H1 (cell line): ENCODE measurements around the gene SLC15A4. TPM values are rescaled to one million over a fixed set of nuclear protein-coding genes. Genes with fewer than 3 reads are reported as not detected.

Source experiments
- CTCF ChIA-PET: fragments of 300-600 bp; sonication (Branson Sonifier 250); formaldehyde crosslinking; loops from one replicate; lab custom pipeline; 2021; ENCODE audit not compliant: partially characterized antibody; lab: Charles Lee
- POLR2A ChIA-PET: fragments of 300-600 bp; sonication (Branson Sonifier 250); formaldehyde crosslinking; loops from one replicate; lab custom pipeline; 2021; ENCODE audit warnings: inconsistent platforms; ENCODE audit not compliant: partially characterized antibody; lab: Charles Lee
- DNase-seq, 2 experiments: peaks; one replicate each; pipeline versions ENCODE4 v3.0.0 to v3.0.0-alpha.2; 2010 to 2022; ENCODE audit warnings: low spot score in 2 of 2, low read depth in 1 of 2, mixed read lengths in 1 of 2
- FAIRE-seq: peaks from 2 replicates; lab custom pipeline; 2011; peaks lifted over from hg19 to GRCh38; lab: Jason Lieb, UNC
- H2AFZ ChIP-seq: 2 replicates; pipeline ENCODE4 v1.8.1; 2012; ENCODE audit warnings: low read length, inconsistent platforms
- H2AK5ac ChIP-seq: 2 replicates; pipeline ENCODE4 v1.6.1; 2013; ENCODE audit warnings: low read depth, low read length
- H2BK120ac ChIP-seq: replicated peaks from 2 replicates; pipeline ENCODE3; 2013; ENCODE audit warnings: low read depth, low read length, inconsistent platforms
- H2BK12ac ChIP-seq: 2 replicates; pipeline ENCODE4 v1.6.1; 2013; ENCODE audit warnings: low read depth, low read length
- H2BK15ac ChIP-seq: 2 replicates; pipeline ENCODE4 v1.6.1; 2013; ENCODE audit warnings: low read length
- H2BK20ac ChIP-seq: 2 replicates; pipeline ENCODE4 v1.6.1; 2013; ENCODE audit warnings: low read length
- H2BK5ac ChIP-seq: 2 replicates; pipeline ENCODE4 v1.6.1; 2013; ENCODE audit warnings: low read depth, low read length
- H3K14ac ChIP-seq: 2 replicates; pipeline ENCODE4 v1.6.1; 2013; ENCODE audit warnings: inconsistent platforms; ENCODE audit not compliant: insufficient read length
- H3K18ac ChIP-seq: 2 replicates; pipeline ENCODE4 v1.6.1; 2013; ENCODE audit warnings: low read length; ENCODE audit errors: extremely low read depth
- H3K23ac ChIP-seq: 2 replicates; pipeline ENCODE4 v1.6.1; 2013; ENCODE audit warnings: inconsistent platforms; ENCODE audit not compliant: insufficient read length
- H3K23me2 ChIP-seq: 2 replicates; pipeline ENCODE4 v1.6.1; 2013; ENCODE audit warnings: low read depth, low read length
- H3K27ac ChIP-seq: 2 replicates; pipeline ENCODE4 v1.6.1; 2011; ENCODE audit warnings: low read depth, low read length, inconsistent platforms
- H3K27me3 ChIP-seq, 4 experiments: replicated peaks in 1 of 4; 1 replicate in 1 of 4; 2 replicates in 3 of 4; pipeline versions ENCODE4 v1.6.1 to v1.8.1; 2011 to 2013; ENCODE audit warnings: low read length in 3 of 4, mild to moderate bottlenecking in 3 of 4, inconsistent platforms in 2 of 4, mixed read lengths in 2 of 4, moderate library complexity in 1 of 4; ENCODE audit not compliant: control insufficient read depth in 3 of 4, insufficient read depth in 3 of 4; ENCODE audit errors: extremely low read depth in 1 of 4
- H3K36me3 ChIP-seq, 4 experiments: 2 replicates each; pipeline versions ENCODE4 v1.6.1 to v1.8.1; 2011 to 2013; ENCODE audit warnings: mild to moderate bottlenecking in 4 of 4, low read length in 3 of 4, moderate library complexity in 2 of 4, control low read depth in 1 of 4, inconsistent platforms in 1 of 4; ENCODE audit not compliant: insufficient read depth in 4 of 4, control insufficient read depth in 2 of 4
- H3K4ac ChIP-seq: replicated peaks from 2 replicates; pipeline ENCODE3; 2013; ENCODE audit warnings: low read length, low read depth, mixed read lengths, inconsistent platforms; ENCODE audit not compliant: insufficient read length
- H3K4me1 ChIP-seq, 4 experiments: replicated peaks in 1 of 4; 1 replicate in 1 of 4; 2 replicates in 3 of 4; pipeline versions ENCODE4 v1.6.1 to v1.8.1; 2011 to 2013; ENCODE audit warnings: low read length in 3 of 4, inconsistent platforms in 2 of 4, mixed read lengths in 1 of 4; ENCODE audit not compliant: insufficient read depth in 4 of 4, control insufficient read depth in 3 of 4
- H3K4me2 ChIP-seq, 2 experiments: 2 replicates each; pipeline versions ENCODE4 v1.6.1 to v1.8.1; 2011 to 2013; ENCODE audit warnings: low read depth in 2 of 2, low read length in 2 of 2, control low read depth in 1 of 2, inconsistent platforms in 1 of 2, mild to moderate bottlenecking in 1 of 2; ENCODE audit not compliant: insufficient read depth in 1 of 2
- H3K4me3 ChIP-seq, 4 experiments: fragments of 200-600, 300-600 bp in 1 of 4; sonication (generic), shearing (Covaris generic), sonication (Bioruptor Twin) in 1 of 4; 2 replicates each; pipeline versions ENCODE4 v1.5.1 to v1.8.1; 2011 to 2016; ENCODE audit warnings: low read length in 4 of 4, low read depth in 3 of 4, control low read depth in 2 of 4, inconsistent platforms in 2 of 4, mild to moderate bottlenecking in 2 of 4, mixed read lengths in 1 of 4, moderate library complexity in 1 of 4; ENCODE audit not compliant: insufficient read depth in 2 of 4; ENCODE audit errors: extremely low read depth in 1 of 4
- H3K56ac ChIP-seq: replicated peaks from 2 replicates; pipeline ENCODE3; 2013; ENCODE audit warnings: low read depth, mild to moderate bottlenecking, mixed read lengths, low read length, inconsistent platforms; ENCODE audit not compliant: insufficient read length
- H3K79me1 ChIP-seq: 2 replicates; pipeline ENCODE4 v1.6.1; 2013; ENCODE audit warnings: low read depth, low read length, control low read depth
- H3K79me2 ChIP-seq, 2 experiments: 2 replicates each; pipeline versions ENCODE4 v1.6.1 to v1.8.1; 2012 to 2013; ENCODE audit warnings: low read length in 2 of 2, mild to moderate bottlenecking in 2 of 2, inconsistent platforms in 1 of 2; ENCODE audit not compliant: insufficient read depth in 2 of 2, control insufficient read depth in 1 of 2
- H3K9ac ChIP-seq, 4 experiments: replicated peaks in 1 of 4; 1 replicate in 1 of 4; 2 replicates in 3 of 4; pipeline versions ENCODE4 v1.6.1 to v1.8.1; 2011 to 2013; ENCODE audit warnings: low read depth in 3 of 4, low read length in 3 of 4, control low read depth in 2 of 4, mild to moderate bottlenecking in 2 of 4, moderate library complexity in 2 of 4, inconsistent platforms in 1 of 4; ENCODE audit errors: extremely low read depth in 1 of 4
- H3K9me3 ChIP-seq, 2 experiments: 2 replicates each; pipeline versions ENCODE4 v1.6.1 to v1.8.1; 2012 to 2013; ENCODE audit warnings: mild to moderate bottlenecking in 2 of 2, moderate library complexity in 2 of 2, control low read depth in 1 of 2, inconsistent platforms in 1 of 2, low read depth in 1 of 2, low read length in 1 of 2, mixed read lengths in 1 of 2; ENCODE audit not compliant: insufficient read depth in 2 of 2
- H4K20me1 ChIP-seq, 2 experiments: replicated peaks in 1 of 2; 2 replicates each; pipeline versions ENCODE3 to v1.8.1; 2011 to 2013; ENCODE audit warnings: inconsistent platforms in 2 of 2, low read length in 2 of 2, mild to moderate bottlenecking in 1 of 2; ENCODE audit not compliant: insufficient read depth in 2 of 2, control insufficient read depth in 1 of 2
- H4K5ac ChIP-seq: 2 replicates; pipeline ENCODE4 v1.6.1; 2013; ENCODE audit warnings: low read length, low read depth, mixed read lengths, inconsistent platforms; ENCODE audit not compliant: insufficient read length
- H4K8ac ChIP-seq: 2 replicates; pipeline ENCODE4 v1.8.0; 2013; ENCODE audit warnings: mild to moderate bottlenecking, moderate library complexity, low read length, inconsistent platforms; ENCODE audit not compliant: insufficient read depth; ENCODE audit errors: extremely low read depth
- H4K91ac ChIP-seq: replicated peaks from 2 replicates; pipeline ENCODE3; 2013; ENCODE audit warnings: low read length, mixed read lengths, inconsistent platforms; ENCODE audit not compliant: insufficient read length
- CREB1 ChIP-seq: IDR thresholded peaks from 2 replicates; pipeline ENCODE4 v1.6.1; 2012; ENCODE audit warnings: inconsistent platforms
- GTF2F1 ChIP-seq: IDR thresholded peaks from 2 replicates; pipeline ENCODE4 v1.6.1; 2012; ENCODE audit warnings: low read depth, low read length, improper control_type of control experiment, borderline replicate concordance
- HDAC2 ChIP-seq, 2 experiments: fragments of 300-600 bp in 1 of 2; sonication (generic) in 1 of 2; IDR thresholded peaks; 2 replicates each; pipeline ENCODE4 v1.6.1; 2011 to 2012; ENCODE audit warnings: low read depth in 2 of 2, low read length in 2 of 2, mild to moderate bottlenecking in 2 of 2, moderate library complexity in 2 of 2, borderline replicate concordance in 1 of 2, inconsistent platforms in 1 of 2
- HDAC6 ChIP-seq: IDR thresholded peaks from one replicate; pipeline ENCODE4 v1.7.1; 2012; ENCODE audit warnings: low read depth, mild to moderate bottlenecking, inconsistent platforms, low read length, moderate library complexity
- NRF1 ChIP-seq: IDR thresholded peaks from 2 replicates; pipeline ENCODE4 v1.6.1; 2011; ENCODE audit warnings: mild to moderate bottlenecking, low read depth, low read length, improper control_type of control experiment
- PHF8 ChIP-seq: fragments of 200-600 bp; sonication (generic); conservative IDR thresholded peaks from 2 replicates; pipeline ENCODE4 v1.7.1; 2012; ENCODE audit warnings: low read depth, mild to moderate bottlenecking, inconsistent platforms, low read length, moderate library complexity
- RBBP5 ChIP-seq: IDR thresholded peaks from 2 replicates; pipeline ENCODE4 v1.7.1; 2012; ENCODE audit warnings: low read depth, mild to moderate bottlenecking, inconsistent platforms, low read length, moderate library complexity, borderline replicate concordance
- RFX5 ChIP-seq: IDR thresholded peaks from 2 replicates; pipeline ENCODE4 v1.6.1; 2011; ENCODE audit warnings: low read depth, low read length, improper control_type of control experiment, borderline replicate concordance
- SIN3A ChIP-seq, 2 experiments: IDR thresholded peaks in 1 of 2; conservative IDR thresholded peaks in 1 of 2; 2 replicates each; pipeline ENCODE4 v1.6.1; 2011 to 2012; ENCODE audit warnings: low read length in 2 of 2, improper control_type of control experiment in 1 of 2, low read depth in 1 of 2, mild to moderate bottlenecking in 1 of 2
- SP1 ChIP-seq: IDR thresholded peaks from 2 replicates; pipeline ENCODE4 v1.6.1; 2011; ENCODE audit warnings: low read depth, low read length
- SRF ChIP-seq: IDR thresholded peaks from 2 replicates; pipeline ENCODE4 v1.6.1; 2011; ENCODE audit warnings: mild to moderate bottlenecking, low read depth, low read length, moderate library complexity
- YY1 ChIP-seq: IDR thresholded peaks from 2 replicates; pipeline ENCODE4 v1.6.1; 2011; ENCODE audit warnings: low read depth, mild to moderate bottlenecking, low read length
- WGBS, 2 experiments: shearing (Covaris generic) in 1 of 2; methylation state at CpG; one replicate each; pipeline versions ENCODE4 v1.1.6 to v1.1.7; 2013 to 2015; ENCODE audit warnings: low lambda C conversion rate in 2 of 2, mixed read lengths in 2 of 2, inconsistent platforms in 1 of 2, low coverage in 1 of 2, missing lambda C conversion rate in 1 of 2; ENCODE audit not compliant: insufficient replicate concordance in 2 of 2, insufficient coverage in 1 of 2, insufficient read length in 1 of 2; ENCODE audit errors: extremely low coverage in 1 of 2, missing lambda C conversion rate in 1 of 2; 5-methylcytosine and 5-hydroxymethylcytosine counted together
- polyA plus RNA-seq, 7 experiments: library from polyadenylated mRNA; depleted of rRNA in 3 of 7; stranded (reverse) in 5 of 7; unstranded in 2 of 7; fragments of >200 nt in 5 of 7; fragments of 200-250 nt in 2 of 7; gene quantifications; 1 replicate in 5 of 7; 2 replicates in 1 of 7; 4 replicates in 1 of 7; pipeline versions ENCODE4 v1.2.1 to v1.2.3, GENCODE V29; 2011 to 2013; ENCODE audit warnings: missing spikeins in 2 of 7, mixed read lengths in 2 of 7
- total RNA-seq: library from RNA; stranded (reverse); fragmentation: NEBNext Ultra II Directional; extraction: Animal tissue kit (Norgen Biotek cat#: 25700); gene quantifications from 2 replicates; pipeline ENCODE4 v1.2.1, GENCODE V29; 2021

Gene SLC15A4
- total and polyA plus RNA-seq, 2 of the 8 experiments (the other 6 are each of a cell fraction or from before 2014, with no cell fraction given) = 22.7 to 26.6 TPM

DNA sequence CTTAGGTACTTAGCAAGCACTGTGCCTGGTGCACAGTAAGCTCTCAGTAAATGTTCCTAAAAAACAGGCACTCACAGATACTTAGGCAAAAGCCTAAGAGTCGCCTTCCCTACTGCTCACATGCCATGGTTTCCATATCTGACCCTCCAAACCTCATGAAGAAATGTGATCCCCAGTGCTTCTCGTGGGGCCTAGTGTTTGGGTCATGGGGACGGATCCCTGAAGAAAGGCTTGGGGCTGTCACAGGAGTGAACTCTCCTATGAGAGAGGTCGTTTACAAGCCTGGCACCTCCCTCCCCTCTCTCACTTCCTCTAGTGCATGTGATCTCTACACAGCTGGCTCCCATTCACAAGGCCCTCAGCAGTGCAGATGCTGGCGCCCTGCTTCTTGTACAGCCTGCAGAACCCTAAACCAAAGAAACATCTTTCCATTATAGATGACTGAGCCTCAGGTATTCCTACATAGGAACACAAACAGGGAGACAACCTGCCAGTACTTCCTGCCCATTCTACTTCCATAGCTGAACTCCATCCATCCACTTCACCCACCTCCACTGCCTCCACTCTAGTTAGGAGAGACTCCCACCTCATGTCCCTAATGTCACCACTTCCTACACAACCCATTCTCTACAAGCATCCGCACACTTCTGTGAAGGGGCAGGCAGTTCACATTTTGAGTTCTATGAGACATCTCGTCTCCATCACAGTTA, 2.9 kb downstream of the SLC15A4 start:
- Histone ChIP-seq H3K79me2 (peaks cover 26 to 71% of the 10 kb centered on the region in 2 experiments), H3K56ac (no peak overlapping the region), H3K14ac (no peak overlapping the region), H3K4me2 (peak overlapping the region in 1 of 2 experiments; percentile 23; a peak in 2 of 4 replicates), H2BK12ac (no peak overlapping the region), H3K79me1 (peaks cover 11% of the 10 kb centered on the region), H2BK20ac (no peak overlapping the region), H3K9ac (no peak overlapping the region), H2BK5ac (peak overlapping the region; percentile 35; the same call in 1 of the 2 replicates), H3K4me1 (peaks cover 7 to 30% (median 12%) of the 10 kb centered on the region in 4 experiments), H3K36me3 (peaks cover 0 to 8% (median 2%) of the 10 kb centered on the region in 4 experiments; a peak in 3 of 8 replicates), H4K91ac (peak overlapping the region; percentile 35), H4K5ac (no peak overlapping the region), H4K20me1 (peaks cover 18 to 32% of the 10 kb centered on the region in 2 experiments), H3K18ac (no peak overlapping the region), H2BK15ac (no peak overlapping the region), H4K8ac (no peak overlapping the region), H3K9me3 (no peaks in the 10 kb centered on the region), H3K23me2 (peaks cover 9% of the 10 kb centered on the region; the same call in 1 of the 2 replicates), H2AK5ac (peak overlapping the region; percentile 65; the same call in 1 of the 2 replicates), H2AFZ (no peak overlapping the region), H3K4me3 (no peak overlapping the region), H3K27ac (no peak overlapping the region), H3K4ac (no peak overlapping the region), H3K27me3 (no peaks in the 10 kb centered on the region), H3K23ac (no peak overlapping the region), H2BK120ac (no peak overlapping the region)
- DNase-seq (no peak), FAIRE-seq (no peak)
- 84% methylated on average over 7 of the region's 7 CpGs; no CpG with 5 or more reads in 1 of the 2 experiments for WGBS, 2 experiments
- ChIA-PET CTCF (interaction anchor here (0.6 to 2.3 kb wide), 6 partner anchors 9 to 48 kb away, joined by 3 to 13 read pairs (median 4); no protein-coding TSS in a partner anchor), POLR2A (interaction anchor here (0.6 to 1.9 kb wide), 5 partner anchors 11 to 233 kb away, joined by 3 to 6 read pairs (median 4); no protein-coding TSS in a partner anchor)
- TF ChIP-seq CREB1 (no peak), RFX5 (no peak), SIN3A (conservative IDR thresholded peaks at IDR 0.05 in 1 of 2, IDR thresholded peaks at IDR 0.05 in 1 of 2; ENCODE audit: low read depth in 1 of 2, low read length in 2 of 2) (no peak), GTF2F1 (no peak), HDAC6 (no peak), SP1 (no peak), PHF8 (no peak), HDAC2 (IDR thresholded peaks at IDR 0.05; ENCODE audit: borderline replicate concordance in 1 of 2, low read depth in 2 of 2, low read length in 2 of 2) (no peak), YY1 (no peak), NRF1 (no peak), RBBP5 (no peak), SRF (no peak)
